Cerebellar cortex (tissue), 1 donor: ENCODE data around the gene FCMR.

Experiments used
- DNase-seq: peaks from one replicate; pipeline ENCODE4 v3.0.0-alpha.2; 2015; ENCODE audit warnings: low spot score

The FCMR gene, protein sequence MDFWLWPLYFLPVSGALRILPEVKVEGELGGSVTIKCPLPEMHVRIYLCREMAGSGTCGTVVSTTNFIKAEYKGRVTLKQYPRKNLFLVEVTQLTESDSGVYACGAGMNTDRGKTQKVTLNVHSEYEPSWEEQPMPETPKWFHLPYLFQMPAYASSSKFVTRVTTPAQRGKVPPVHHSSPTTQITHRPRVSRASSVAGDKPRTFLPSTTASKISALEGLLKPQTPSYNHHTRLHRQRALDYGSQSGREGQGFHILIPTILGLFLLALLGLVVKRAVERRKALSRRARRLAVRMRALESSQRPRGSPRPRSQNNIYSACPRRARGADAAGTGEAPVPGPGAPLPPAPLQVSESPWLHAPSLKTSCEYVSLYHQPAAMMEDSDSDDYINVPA

DNA sequence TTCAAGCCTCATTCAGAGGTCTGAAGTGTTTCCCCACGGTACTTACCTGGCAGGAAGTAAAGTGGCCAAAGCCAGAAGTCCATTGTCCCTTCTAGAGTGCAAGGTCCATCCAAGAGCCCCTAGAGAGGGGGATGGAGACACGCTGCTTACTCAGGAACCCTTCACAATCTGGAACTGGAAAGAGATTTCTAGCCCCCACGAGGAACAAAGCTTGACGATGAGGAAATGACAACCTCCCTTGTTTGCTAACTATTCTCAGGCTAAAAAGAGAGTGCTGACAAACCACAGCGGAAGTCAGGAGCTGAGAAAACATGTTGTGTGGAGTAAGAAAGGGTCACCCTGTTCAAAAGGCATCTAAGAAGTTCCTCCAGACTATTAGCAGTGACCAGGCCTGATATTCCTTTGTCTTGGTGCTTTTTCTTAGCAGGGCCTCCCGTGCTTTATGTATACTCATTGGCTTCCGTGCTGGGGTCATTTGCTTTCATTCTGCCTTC is at the start of gene FCMR:
Gene FCMR (minus strand): TSS at position 170 of the 494 bp plus-strand sequence. CDS start 87 bp downstream, at position 83.
- DNase-seq = no peak

- no peak for DNase-seq
Observed at GRCh38 chr1:206971029-206971655, 49.4 kb upstream of the FCMR start.

- DNase-seq = no peak
Observed at GRCh38 chr1:206970446-206970845, 48.7 kb upstream of the FCMR start, which contains the start of gene FCAMR. FCAMR (minus strand) TSS chr1:206970460; CDS start chr1:206970125, 335 bp downstream.

DNA sequence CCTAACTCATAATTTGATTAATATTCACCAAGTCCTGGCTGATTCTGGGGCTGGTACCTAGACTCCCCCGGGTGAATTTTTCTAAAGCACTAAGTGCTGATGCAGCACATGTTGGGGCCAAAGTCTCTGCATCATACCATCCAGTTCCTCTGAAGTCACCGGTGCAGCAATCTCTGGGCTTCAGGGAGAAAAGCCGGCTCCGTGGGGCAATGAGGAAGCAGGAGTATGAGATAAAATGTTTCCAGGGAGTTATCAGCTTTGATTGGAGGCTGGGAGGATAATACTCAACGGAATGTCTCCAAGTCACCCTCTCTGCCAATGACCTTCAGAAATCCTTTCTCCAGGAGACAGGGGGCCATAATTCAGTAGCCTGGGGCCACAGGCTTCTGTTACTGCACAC is 47.3 kb upstream of the FCMR start:
- no peak for DNase-seq

- DNase-seq = no peak
Observed at GRCh38 chr1:206967096-206967849, 45.5 kb upstream of the FCMR start.

- DNase-seq = no peak
Observed at GRCh38 chr1:206965781-206966180, 44.0 kb upstream of the FCMR start.

DNA sequence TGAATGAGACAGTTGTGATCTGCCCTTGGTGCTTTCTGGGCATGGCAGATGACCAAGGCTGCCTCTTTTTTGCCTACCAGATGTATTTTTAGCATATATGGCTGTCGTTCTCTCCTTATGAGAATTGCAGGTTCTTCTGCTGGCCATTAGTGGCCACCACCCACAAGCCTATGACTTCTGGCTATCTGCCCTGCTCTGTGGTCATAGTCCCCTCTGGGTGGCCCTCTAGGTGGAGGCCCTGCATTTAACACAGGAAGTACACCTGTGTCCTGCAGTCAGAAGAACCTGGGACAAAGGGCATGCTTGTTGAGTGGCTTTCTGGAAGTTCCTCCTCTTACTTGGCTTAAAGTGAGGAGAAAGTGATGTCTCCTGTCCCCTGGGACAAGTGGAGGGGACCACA is 42.0 kb upstream of the FCMR start:
- DNase-seq = no peak

GRCh38 chr1:206963119-206963712 is 41.5 kb upstream of the FCMR start:
- no peak for DNase-seq

DNA sequence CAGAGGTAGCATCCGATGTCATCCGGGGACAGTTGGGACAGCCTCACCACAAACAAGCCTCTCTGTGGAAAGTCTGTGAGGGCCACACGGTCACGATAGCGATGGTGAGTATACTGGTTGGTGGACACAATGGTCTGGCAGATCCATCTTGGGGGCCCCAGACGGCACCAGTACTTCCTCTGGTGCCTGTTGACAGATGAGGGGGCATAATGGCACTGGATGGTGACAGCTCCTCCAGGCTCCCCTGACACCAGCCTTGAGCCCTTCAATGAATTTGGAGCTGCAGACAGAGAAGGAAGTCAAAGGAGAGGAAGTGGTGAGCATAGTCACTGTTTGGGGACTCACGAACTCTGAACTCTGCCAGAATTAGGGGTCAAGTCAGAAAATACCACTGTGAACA is 40.5 kb upstream of the FCMR start:
- no peak for DNase-seq

- no peak for DNase-seq
Observed at GRCh38 chr1:206961668-206962067, 39.9 kb upstream of the FCMR start.

DNA sequence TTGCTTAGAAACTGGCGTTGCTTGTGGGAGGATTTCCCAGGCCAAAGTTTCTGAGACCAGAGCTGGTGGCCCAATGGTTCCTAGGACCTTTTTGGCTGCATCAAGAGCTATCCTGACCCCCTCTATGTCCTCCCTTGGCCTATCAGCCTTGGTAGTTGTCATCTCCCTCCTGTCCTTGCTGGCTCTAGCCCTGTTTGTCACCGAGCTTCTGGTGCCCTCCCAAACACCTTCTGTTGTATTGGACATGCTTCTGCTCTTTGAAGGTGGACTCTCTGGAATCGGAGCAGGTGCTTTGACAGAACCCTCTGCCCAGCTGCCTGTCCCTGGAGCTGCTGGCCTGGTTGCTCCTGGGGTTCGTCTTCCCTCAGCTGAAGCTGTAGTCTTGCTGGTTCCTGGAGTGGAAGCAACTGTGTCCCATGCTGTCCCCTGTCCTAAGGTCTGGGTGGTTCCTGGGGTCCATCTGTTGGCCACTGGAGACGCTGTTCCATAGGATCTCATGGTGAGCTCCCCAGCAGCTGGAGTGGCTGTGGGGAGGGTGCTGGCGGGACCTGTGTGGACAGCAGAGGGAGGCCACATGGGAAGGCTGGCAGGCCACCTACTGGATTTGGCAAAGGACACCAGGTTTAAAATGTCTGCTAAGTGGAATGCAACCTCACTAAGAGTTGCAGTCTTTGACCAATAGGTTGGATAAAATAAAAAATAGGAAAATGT is 39.1 kb upstream of the FCMR start:
- no peak for DNase-seq

GRCh38 chr1:206958144-206958543 is 36.4 kb upstream of the FCMR start:
- no peak for DNase-seq

- no peak for DNase-seq
Observed at GRCh38 chr1:206957639-206958038, 35.9 kb upstream of the FCMR start.

- DNase-seq = no peak
Observed at GRCh38 chr1:206955476-206956451, 34.0 kb upstream of the FCMR start.

DNA sequence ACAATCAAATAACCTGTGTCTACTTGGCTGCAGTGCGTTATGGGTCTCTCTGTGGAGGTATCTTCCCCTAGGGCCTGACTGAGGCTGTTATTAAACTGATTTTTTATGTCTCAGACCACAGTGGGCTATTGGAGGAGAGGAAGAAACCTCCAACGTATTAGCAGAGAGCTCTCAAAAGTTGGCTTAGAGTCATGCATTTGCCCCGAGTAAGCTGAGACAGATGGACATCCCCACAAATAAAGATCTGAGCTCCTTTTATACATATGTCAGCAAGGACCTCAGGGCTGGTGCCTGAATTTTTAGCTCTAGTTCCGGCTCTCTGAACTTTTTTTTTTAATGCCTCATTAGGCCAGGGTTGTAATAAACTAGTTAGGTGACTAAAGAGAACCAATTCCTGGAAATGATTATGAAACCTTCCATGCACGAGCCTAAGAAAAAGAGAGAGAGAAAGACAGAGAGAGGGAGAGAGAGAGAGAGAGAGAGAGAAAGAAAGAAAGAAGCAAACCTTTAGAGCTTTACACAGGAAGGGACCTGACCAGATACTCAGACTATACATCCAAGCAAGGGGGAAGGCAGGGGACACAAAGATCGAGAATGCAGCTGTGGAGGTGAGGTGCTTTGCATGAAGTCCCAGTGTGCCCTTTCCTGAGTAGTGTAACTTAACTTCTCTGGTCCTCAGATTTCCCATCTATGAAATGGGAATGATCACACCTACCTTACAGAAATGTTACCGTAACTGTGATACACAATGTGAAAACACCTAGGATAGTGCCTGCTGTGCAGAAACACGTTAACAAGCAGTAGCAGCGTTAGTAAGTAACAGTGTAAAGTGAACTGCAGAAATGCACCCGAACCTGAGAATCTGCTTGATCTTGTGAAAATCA is 33.0 kb upstream of the FCMR start:
- no peak for DNase-seq

GRCh38 chr1:206953626-206954025 is 31.9 kb upstream of the FCMR start:
- no peak for DNase-seq

DNA sequence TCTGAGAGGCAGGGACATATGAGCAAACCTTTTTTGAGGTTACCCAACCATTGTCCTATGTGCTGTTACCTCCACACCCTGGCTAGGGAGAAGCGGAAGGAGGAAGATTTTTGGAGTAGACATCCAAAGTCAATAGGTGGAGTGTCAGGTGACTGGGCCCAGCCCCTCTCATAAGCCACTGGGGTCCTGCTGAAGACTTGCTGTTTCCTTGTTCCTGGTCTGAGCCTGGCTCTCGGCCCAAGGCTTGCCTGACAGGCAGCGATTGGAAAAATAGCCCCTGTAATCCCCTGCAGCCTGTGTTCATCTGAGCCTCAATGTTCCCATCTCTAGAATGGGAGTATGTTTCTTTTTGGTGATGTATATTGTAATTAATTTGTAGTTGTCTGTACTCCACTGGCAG is 31.4 kb upstream of the FCMR start:
- no peak for DNase-seq

- DNase-seq = no peak
Observed at GRCh38 chr1:206952171-206952570, 30.4 kb upstream of the FCMR start.
